Measurements from ENCODE around the gene FEZF1.

The FEZF1 gene

GRCh38 chr7:122306320-122307227 is 2.0 kb upstream of the FEZF1 start:
- FAIRE-seq: no peak
- TF ChIP-seq TAF1 (IDR thresholded peaks at IDR 0.05; ENCODE audit: borderline replicate concordance, low read depth, low read length): no peak
- no peak for TF ChIP-seq POLR2A (IDR thresholded peaks at IDR 0.05; ENCODE audit: low read depth, low read length)
- no peak for TF ChIP-seq POLR2AphosphoS5 (IDR thresholded peaks at IDR 0.05; ENCODE audit: low read depth, low read length)
- no peak for DNase-seq (ENCODE audit: insufficient read length)

GRCh38 chr7:122305475-122306319 is 1.1 kb upstream of the FEZF1 start:
- FAIRE-seq (no peak), DNase-seq (ENCODE audit: insufficient read length) (no peak)
- no peak for TF ChIP-seq POLR2AphosphoS5 (IDR thresholded peaks at IDR 0.05; ENCODE audit: low read depth, low read length)
- TF ChIP-seq POLR2A (IDR thresholded peaks at IDR 0.05; ENCODE audit: low read depth, low read length): no peak
- TF ChIP-seq TAF1 (IDR thresholded peaks at IDR 0.05; ENCODE audit: borderline replicate concordance, low read depth, low read length): no peak

- DNase-seq (ENCODE audit: insufficient read length): no peak
- FAIRE-seq: no peak
- no peak for TF ChIP-seq TAF1 (IDR thresholded peaks at IDR 0.05; ENCODE audit: borderline replicate concordance, low read depth, low read length)
- no peak for TF ChIP-seq POLR2A (IDR thresholded peaks at IDR 0.05; ENCODE audit: low read depth, low read length)
- no peak for TF ChIP-seq POLR2AphosphoS5 (IDR thresholded peaks at IDR 0.05; ENCODE audit: low read depth, low read length)
These were observed 459 bp upstream of the FEZF1 start for GRCh38 chr7:122304996-122305421.

GRCh38 chr7:122303531-122304318 is 825 bp downstream of the FEZF1 start:
- no peak for DNase-seq (ENCODE audit: insufficient read length)
- TF ChIP-seq POLR2A (IDR thresholded peaks at IDR 0.05; ENCODE audit: low read depth, low read length) (no peak), TAF1 (IDR thresholded peaks at IDR 0.05; ENCODE audit: borderline replicate concordance, low read depth, low read length) (no peak), POLR2AphosphoS5 (IDR thresholded peaks at IDR 0.05; ENCODE audit: low read depth, low read length) (no peak)
- no peak for FAIRE-seq

GRCh38 chr7:122302761-122303530 is 1.6 kb downstream of the FEZF1 start:
- DNase-seq (ENCODE audit: insufficient read length) (no peak), FAIRE-seq (no peak)
- no peak for TF ChIP-seq TAF1 (IDR thresholded peaks at IDR 0.05; ENCODE audit: borderline replicate concordance, low read depth, low read length)
- TF ChIP-seq POLR2A (IDR thresholded peaks at IDR 0.05; ENCODE audit: low read depth, low read length): no peak
- no peak for TF ChIP-seq POLR2AphosphoS5 (IDR thresholded peaks at IDR 0.05; ENCODE audit: low read depth, low read length)

GRCh38 chr7:122301858-122302760 is 2.4 kb downstream of the FEZF1 start:
- FAIRE-seq (no peak), DNase-seq (ENCODE audit: insufficient read length) (no peak)
- TF ChIP-seq TAF1 (IDR thresholded peaks at IDR 0.05; ENCODE audit: borderline replicate concordance, low read depth, low read length) (no peak), POLR2A (IDR thresholded peaks at IDR 0.05; ENCODE audit: low read depth, low read length) (no peak), POLR2AphosphoS5 (IDR thresholded peaks at IDR 0.05; ENCODE audit: low read depth, low read length) (no peak)

GRCh38 chr7:122300956-122301833 is 3.4 kb downstream of the FEZF1 start:
- FAIRE-seq: no peak
- DNase-seq (ENCODE audit: insufficient read length): no peak
- TF ChIP-seq POLR2A (IDR thresholded peaks at IDR 0.05; ENCODE audit: low read depth, low read length): no peak
- TF ChIP-seq TAF1 (IDR thresholded peaks at IDR 0.05; ENCODE audit: borderline replicate concordance, low read depth, low read length): no peak
- TF ChIP-seq POLR2AphosphoS5 (IDR thresholded peaks at IDR 0.05; ENCODE audit: low read depth, low read length): no peak

GRCh38 chr7:122300211-122300932 is 4.2 kb downstream of the FEZF1 start:
- no peak for FAIRE-seq
- TF ChIP-seq TAF1 (IDR thresholded peaks at IDR 0.05; ENCODE audit: borderline replicate concordance, low read depth, low read length): no peak
- no peak for TF ChIP-seq POLR2A (IDR thresholded peaks at IDR 0.05; ENCODE audit: low read depth, low read length)
- TF ChIP-seq POLR2AphosphoS5 (IDR thresholded peaks at IDR 0.05; ENCODE audit: low read depth, low read length): no peak
- no peak for DNase-seq (ENCODE audit: insufficient read length)

Measured in GM12892 (cell line).